22Rv1 (cell line): ENCODE measurements around the gene ZKSCAN1.

Source experiments
- CTCF ChIP-seq: fragments of 450-650 bp; IDR thresholded peaks from 2 replicates; pipeline ENCODE4 v1.5.1; 2017; ENCODE audit warnings: mild to moderate bottlenecking
- ZFX ChIP-seq: fragments of 450-650 bp; IDR thresholded peaks from 2 replicates; pipeline ENCODE4 v1.6.1; 2017; ENCODE audit warnings: antibody characterized with exemption, borderline replicate concordance

DNA sequence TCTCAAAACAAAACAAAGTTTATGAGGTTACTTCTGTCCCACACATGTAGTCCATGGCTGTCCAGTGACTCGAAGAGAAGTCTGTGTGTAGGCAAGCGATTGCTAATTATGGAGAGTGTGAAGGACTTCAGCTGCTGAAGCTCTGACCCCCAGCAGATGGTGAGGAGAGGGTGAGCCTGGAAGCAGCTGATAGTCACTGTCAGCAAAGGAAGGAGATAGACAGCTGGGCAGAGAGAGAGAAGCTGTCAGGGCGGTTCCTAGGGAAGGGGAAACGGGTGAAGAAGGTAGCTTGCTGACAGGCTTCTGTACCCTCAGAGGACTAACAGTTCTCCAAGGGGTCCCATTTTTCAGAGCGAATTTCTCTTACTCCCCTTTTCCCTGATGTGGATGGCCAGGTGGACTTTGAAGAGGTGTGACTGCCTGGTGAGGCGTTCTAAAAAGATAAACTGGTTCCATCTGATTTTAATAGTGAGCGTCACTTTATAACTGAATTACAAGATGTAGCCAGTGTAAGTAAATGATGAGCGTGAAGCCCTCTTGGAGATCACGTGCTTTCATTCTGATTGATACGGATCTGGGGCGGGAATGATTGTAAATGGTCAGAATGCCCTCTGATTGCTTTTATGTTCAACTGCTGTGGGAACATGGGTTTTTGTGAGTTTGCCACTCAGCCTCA is 46.3 kb downstream of the ZKSCAN1 start:
- TF ChIP-seq CTCF (no peak), ZFX (no peak)
